ENCODE results near the gene OR52J3.

OR52J3 gene

GRCh38 chr11:5096011-5096410 is 49.7 kb downstream of the OR52J3 start:
- no peak for DNase-seq
